ENCODE results near the gene PLEKHF1.

The PLEKHF1 gene

GRCh38 chr19:29678484-29679106 is 13.3 kb downstream of the PLEKHF1 start:
- no peak for DNase-seq (ENCODE audit: low read depth)

GRCh38 chr19:29679598-29680210 is 14.4 kb downstream of the PLEKHF1 start:
- no peak for DNase-seq (ENCODE audit: low read depth)

DNA sequence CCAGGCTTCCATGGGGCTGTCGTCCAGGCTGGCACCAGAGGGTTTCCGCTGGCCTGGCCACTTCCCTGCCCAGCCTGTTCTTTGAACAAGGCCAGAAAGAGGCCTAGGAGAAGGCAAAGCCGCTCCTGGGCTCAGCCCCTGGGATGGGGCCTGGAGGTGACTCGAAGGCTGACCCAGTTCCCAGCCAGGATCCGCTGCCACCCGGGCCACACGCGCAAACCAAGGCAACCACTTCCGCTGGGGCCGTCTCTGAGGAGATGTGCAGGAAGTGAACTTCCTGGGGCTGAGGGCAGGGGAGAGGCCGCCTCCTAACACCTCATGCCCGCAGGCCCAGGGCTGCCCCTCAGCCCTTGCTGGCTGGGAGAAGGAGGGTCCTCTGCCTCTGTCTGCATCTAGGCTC is 15.2 kb downstream of the PLEKHF1 start:
- DNase-seq (ENCODE audit: low read depth) = no peak

- DNase-seq (ENCODE audit: low read depth) = no peak
These were observed 15.7 kb downstream of the PLEKHF1 start for GRCh38 chr19:29680937-29681336.

DNA sequence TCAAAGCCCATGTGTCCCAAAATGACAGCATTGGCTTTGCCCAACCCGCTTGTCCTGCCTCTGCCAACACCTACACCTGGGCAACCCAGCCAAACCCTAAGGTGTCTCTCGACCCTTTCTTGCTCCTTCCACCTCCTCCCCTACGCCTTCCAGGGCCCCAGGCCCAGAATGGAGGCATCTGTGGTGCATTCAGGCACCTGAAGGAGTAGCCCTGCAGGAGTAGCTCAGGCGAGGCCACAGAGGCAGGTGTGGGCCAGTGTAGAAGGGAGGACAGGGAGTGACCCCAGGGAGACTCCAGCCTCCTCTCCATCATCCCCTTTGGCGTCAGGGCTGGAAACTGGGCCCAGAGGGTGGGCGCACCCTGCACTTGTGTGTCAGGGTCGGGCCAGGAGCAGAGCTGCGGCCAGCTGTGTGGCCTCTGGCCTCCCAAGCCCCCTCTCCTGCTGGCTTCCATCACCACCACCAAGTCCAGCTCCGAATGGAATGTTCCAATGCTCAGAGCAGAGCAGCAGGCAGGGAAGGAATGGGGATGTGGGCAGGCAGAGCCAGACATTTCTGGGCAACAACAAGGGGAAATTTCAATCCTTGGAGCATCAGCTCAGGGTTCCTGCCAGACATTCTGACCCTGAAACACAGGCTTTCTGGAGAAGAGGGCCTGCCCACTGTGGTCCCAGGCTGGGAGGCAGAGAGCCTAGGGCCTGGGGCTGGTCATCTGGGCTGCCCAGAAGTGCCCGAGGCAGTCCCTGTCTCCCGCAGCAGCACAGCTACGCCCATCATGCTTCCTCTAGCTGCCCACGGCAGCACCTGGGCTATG is 16.4 kb downstream of the PLEKHF1 start:
- no peak for DNase-seq (ENCODE audit: low read depth)

- DNase-seq (ENCODE audit: low read depth) = no peak
These were observed 17.1 kb downstream of the PLEKHF1 start for GRCh38 chr19:29682236-29682895.

GRCh38 chr19:29683009-29683408 is 17.7 kb downstream of the PLEKHF1 start:
- DNase-seq (ENCODE audit: low read depth) = no peak

GRCh38 chr19:29685326-29685725 is 20.1 kb downstream of the PLEKHF1 start:
- DNase-seq (ENCODE audit: low read depth) = no peak

DNA sequence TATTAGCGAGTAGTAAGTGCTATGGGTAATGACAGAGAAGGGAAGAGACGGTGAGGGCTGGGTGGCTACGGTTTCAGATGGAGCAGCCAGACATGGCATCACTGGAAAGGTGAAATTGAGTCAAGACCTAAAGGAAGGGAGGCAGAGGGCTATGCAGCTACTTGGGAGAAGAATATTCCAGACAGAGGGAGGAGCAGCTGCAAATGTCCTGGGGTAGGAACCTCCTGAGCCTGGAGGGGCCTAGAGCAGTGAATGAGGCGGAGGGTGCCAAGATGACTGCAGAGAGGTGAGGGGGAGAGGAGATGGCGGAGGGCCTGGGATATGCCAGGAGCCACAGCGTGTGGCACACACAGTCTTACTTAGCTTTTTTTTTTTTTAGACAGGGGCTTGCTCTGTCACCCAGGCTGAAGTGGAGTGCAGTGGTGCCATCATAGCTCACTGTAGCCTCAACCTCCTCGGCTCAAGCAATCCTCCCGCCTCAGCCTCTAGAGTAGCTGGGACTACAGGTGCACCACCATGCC is 21.1 kb downstream of the PLEKHF1 start:
- no peak for DNase-seq (ENCODE audit: low read depth)

GRCh38 chr19:29687244-29687896 is 22.1 kb downstream of the PLEKHF1 start:
- peak; percentile 84 for DNase-seq (ENCODE audit: low read depth)

GRCh38 chr19:29687897-29688728 is 22.9 kb downstream of the PLEKHF1 start:
- DNase-seq (ENCODE audit: low read depth) = no peak

DNA sequence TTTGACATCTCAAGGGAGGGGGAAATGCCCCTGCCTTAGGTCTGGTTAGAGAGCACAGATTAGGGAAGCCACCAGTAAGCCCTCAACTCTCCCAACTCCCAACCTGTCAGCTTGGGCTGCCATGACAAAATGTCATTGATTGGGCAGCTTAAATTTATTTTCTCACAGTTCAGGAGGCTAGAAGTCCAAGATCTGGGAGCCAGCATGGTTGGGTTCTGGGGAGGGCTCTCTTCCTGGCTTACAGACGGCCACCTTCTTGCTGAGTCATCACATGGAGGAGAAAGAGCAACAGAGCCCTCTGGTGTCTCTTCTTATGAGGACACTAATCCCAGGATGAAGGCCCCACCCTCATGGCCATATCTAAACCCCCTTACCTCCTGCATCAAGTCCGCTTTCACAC is 25.6 kb downstream of the PLEKHF1 start:
- DNase-seq (ENCODE audit: low read depth) = no peak

DNA sequence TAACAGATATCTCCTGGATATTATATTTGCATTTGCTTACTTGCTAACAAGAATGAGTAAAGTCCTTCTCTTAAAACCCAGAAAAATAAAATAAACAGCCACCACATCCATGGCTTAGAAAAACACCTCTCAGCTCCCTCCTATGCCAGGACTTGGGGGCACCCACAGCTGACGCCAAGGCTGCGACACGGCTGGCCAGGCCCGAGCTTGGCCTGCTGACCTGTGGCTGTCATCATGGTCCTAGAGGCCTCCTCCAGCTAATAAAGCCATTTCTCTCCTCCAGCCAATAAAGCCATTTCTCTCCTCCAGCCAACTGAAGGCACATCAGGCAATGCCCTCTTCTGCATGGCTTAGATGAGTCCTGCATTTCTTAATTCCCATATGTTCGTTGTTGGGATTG is 28.9 kb downstream of the PLEKHF1 start:
- DNase-seq (ENCODE audit: low read depth) = no peak

GRCh38 chr19:29694669-29695627 is 29.7 kb downstream of the PLEKHF1 start:
- no peak for DNase-seq (ENCODE audit: low read depth)

DNA sequence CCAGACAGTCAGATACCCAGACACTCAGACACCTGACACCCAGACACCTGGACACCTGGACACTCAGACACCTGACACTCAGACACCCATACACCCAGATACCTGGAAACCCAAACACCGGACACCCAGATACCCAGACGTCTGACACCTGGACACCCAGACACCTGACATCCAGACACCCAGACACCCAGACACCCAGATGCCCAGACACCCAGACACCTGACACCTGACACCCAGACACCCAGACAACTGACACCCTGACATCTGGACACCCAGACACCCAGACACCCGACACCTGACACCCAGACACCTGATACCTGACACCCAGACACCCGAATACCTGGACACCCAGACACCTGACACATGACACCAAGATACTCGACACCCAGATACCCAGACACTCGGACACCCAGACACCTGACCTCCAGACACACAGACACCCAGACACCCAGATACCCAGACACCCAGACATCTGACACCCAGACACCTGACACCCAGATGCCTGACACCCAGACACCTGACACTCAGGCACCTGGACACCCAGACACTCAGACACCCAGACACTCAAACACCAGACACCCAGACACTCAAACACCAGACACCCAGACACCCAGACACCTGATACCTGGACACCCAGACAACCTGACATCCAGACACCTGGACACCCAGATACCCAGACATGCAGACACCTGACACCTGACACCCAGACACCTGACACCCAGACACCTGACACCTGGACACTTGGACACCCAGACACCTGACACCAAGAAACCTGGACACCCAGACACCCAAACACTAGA is 30.7 kb downstream of the PLEKHF1 start:
- no peak for DNase-seq (ENCODE audit: low read depth)

- no peak for DNase-seq (ENCODE audit: low read depth)
These were observed 31.2 kb downstream of the PLEKHF1 start for GRCh38 chr19:29696565-29696846.

DNA sequence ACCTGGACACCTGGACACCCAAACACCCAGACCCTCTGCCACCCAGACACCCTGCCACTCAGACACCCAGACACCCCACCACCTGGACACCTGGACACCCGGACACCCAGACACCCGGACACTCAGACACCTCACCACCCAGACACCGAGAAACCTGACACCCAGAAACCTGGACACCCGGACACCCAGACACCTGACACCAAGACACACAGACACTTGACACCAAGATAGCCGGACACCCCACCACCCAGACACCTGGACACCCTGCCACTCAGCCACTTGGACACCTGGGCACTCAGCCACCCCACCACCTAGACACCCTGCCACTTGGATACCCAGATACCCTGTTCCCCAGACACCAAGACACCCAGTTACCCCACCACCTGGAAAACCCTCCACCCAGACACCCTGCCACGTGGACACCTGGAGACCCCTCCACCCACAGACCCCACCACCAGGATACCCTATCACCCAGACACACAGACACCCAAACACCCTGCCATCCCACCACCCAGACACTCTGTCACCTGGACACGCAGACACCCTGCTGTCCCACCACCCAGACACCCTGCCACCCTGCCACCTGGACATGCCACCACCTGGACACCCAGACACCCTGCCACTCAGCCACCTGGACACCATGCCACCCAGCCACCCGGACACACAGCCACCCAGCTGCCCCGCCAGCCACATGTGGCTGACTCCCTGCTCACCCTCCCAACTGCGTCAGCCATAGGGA is 32.4 kb downstream of the PLEKHF1 start:
- no peak for DNase-seq (ENCODE audit: low read depth)

DNA sequence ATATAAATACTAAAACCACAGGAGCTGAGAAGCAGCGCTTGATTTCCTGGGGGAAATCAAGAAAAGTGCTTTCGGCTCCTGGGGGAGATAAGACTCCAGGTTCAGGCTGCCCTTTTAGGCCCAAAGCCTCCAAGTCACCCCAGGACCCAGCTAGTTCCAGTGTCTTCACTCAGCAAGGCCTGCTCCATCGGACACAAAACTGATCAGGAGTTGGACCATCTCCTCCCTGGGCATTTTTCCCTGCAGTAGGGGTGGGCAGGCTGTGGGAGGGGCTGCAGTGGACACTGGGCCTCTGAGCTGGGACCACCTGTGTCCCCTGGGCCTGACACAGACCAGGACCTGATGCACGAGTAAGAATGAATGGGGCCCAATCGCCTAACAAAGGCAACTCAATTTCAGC is 34.6 kb downstream of the PLEKHF1 start:
- DNase-seq (ENCODE audit: low read depth) = no peak

DNA sequence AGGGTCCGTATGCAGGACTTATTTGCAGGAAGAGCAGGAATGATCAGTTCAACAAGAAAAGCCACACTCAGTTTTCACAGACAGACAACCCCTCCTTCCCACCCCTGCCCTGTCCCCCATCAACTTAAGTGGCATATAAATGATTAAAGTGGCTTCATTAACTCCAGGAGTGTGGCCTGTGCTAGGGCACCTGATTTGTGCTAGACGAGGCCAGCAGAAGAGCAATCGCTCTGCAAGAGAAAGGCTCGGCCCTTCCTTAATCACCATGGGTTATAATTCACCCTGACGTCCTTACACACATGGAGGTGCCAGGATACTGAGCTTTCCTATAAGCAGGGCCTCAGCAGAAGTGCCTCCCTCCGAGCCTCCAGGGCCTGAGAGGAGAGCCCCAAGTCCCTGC is 35.2 kb downstream of the PLEKHF1 start:
- DNase-seq (ENCODE audit: low read depth) = no peak

All from HS-27A (cell line).